DMS114 treated with DMSO at 0.1 percent for 48 hours (cell line): ENCODE measurements around the gene ADGRD2.

ENCODE experiments used
- DNase-seq: peaks from one replicate; lab custom pipeline; 2025; ENCODE audit not compliant: unreplicated experiment; lab: John Stamatoyannopoulos, UW

ADGRD2 gene

GRCh38 chr9:124495126-124496074 is 45.1 kb downstream of the ADGRD2 start:
- no peak for DNase-seq

GRCh38 chr9:124496075-124496449 is 45.8 kb downstream of the ADGRD2 start:
- DNase-seq = no peak

GRCh38 chr9:124496463-124496862 is 46.2 kb downstream of the ADGRD2 start:
- DNase-seq = no peak

- DNase-seq = no peak
These were observed 47.2 kb downstream of the ADGRD2 start for GRCh38 chr9:124497441-124497840.

GRCh38 chr9:124498040-124498439 is 47.8 kb downstream of the ADGRD2 start:
- no peak for DNase-seq

- DNase-seq = no peak
These were observed 48.4 kb downstream of the ADGRD2 start for GRCh38 chr9:124498499-124499146.

GRCh38 chr9:124499216-124499615 is 49.0 kb downstream of the ADGRD2 start:
- no peak for DNase-seq

- no peak for DNase-seq
These were observed 50.0 kb downstream of the ADGRD2 start for GRCh38 chr9:124500028-124500795.

- DNase-seq = no peak
These were observed 50.8 kb downstream of the ADGRD2 start for GRCh38 chr9:124500796-124501611.

- DNase-seq = no peak
These were observed 51.6 kb downstream of the ADGRD2 start for GRCh38 chr9:124501771-124502320.

GRCh38 chr9:124502711-124503702 is 52.8 kb downstream of the ADGRD2 start:
- no peak for DNase-seq

GRCh38 chr9:124503713-124504529 is 53.7 kb downstream of the ADGRD2 start:
- DNase-seq = no peak

GRCh38 chr9:124504530-124505005 is 54.3 kb downstream of the ADGRD2 start:
- DNase-seq = no peak

GRCh38 chr9:124505006-124505900 is 55.0 kb downstream of the ADGRD2 start:
- DNase-seq = no peak

GRCh38 chr9:124505901-124506346 is 55.7 kb downstream of the ADGRD2 start:
- no peak for DNase-seq

GRCh38 chr9:124506433-124506832 is 56.2 kb downstream of the ADGRD2 start:
- no peak for DNase-seq
